Neural cell (in vitro differentiated cells): ENCODE measurements around the gene PARVA. TPM values are rescaled to one million over a fixed set of nuclear protein-coding genes. Genes with fewer than 3 reads are reported as not detected.

Experiments
- H2AFZ ChIP-seq: fragments of 200-600, 300-800 bp; sonication (generic), shearing (Covaris generic); 2 replicates; pipeline ENCODE4 v1.6.0; 2014; ENCODE audit warnings: low read depth, mild to moderate bottlenecking, antibody characterized with exemption, low read length, moderate library complexity
- H3F3A ChIP-seq: fragments of 200-600 bp; shearing (Covaris generic); 2 replicates; pipeline ENCODE4 v1.6.1; 2016; ENCODE audit warnings: mild to moderate bottlenecking, moderate library complexity, mixed read lengths, antibody characterized with exemption, low read length; ENCODE audit not compliant: insufficient read depth, poor library complexity, severe bottlenecking
- H3K27ac ChIP-seq: fragments of 200-600, 300-800 bp; sonication (generic), shearing (Covaris generic); 2 replicates; pipeline ENCODE4 v1.5.1; 2014; ENCODE audit warnings: mild to moderate bottlenecking, low read length, moderate library complexity
- H3K27me3 ChIP-seq: fragments of 300-800, 200-600 bp; sonication (generic), shearing (Covaris generic); 2 replicates; pipeline ENCODE4 v1.6.0; 2014; ENCODE audit warnings: mild to moderate bottlenecking, low read depth, low read length, moderate library complexity; ENCODE audit not compliant: insufficient read depth
- H3K36me3 ChIP-seq: fragments of 300-800, 200-600 bp; sonication (generic), shearing (Covaris generic); 2 replicates; pipeline ENCODE4 v1.5.1; 2014; ENCODE audit warnings: mild to moderate bottlenecking, antibody characterized with exemption, low read length, moderate library complexity; ENCODE audit not compliant: insufficient read depth
- H3K4me2 ChIP-seq: fragments of 300-800, 200-600 bp; sonication (generic), shearing (Covaris generic); 2 replicates; pipeline ENCODE4 v1.6.0; 2014; ENCODE audit warnings: mild to moderate bottlenecking, low read length
- H3K4me3 ChIP-seq: fragments of 300-800, 200-600 bp; sonication (generic), shearing (Covaris generic); 2 replicates; pipeline ENCODE4 v1.5.1; 2014; ENCODE audit warnings: mild to moderate bottlenecking, low read length, moderate library complexity
- H3K79me2 ChIP-seq: fragments of 200-600 bp; shearing (Covaris generic); replicated peaks from 2 replicates; pipeline ENCODE4 v1.6.0; 2014; ENCODE audit warnings: mild to moderate bottlenecking, low read length, moderate library complexity; ENCODE audit not compliant: insufficient read depth
- H3K9ac ChIP-seq: fragments of 300-800, 200-600 bp; sonication (generic), shearing (Covaris generic); 2 replicates; pipeline ENCODE4 v1.6.1; 2016; ENCODE audit warnings: mild to moderate bottlenecking, low read length, mixed read lengths
- H3K9me2 ChIP-seq: fragments of 200-600 bp; shearing (Covaris generic); 2 replicates; pipeline ENCODE4 v1.6.1; 2016; ENCODE audit warnings: mild to moderate bottlenecking, low read length, mixed read lengths; ENCODE audit not compliant: insufficient read depth
- H3K9me3 ChIP-seq: fragments of 200-600, 300-800 bp; sonication (generic), shearing (Covaris generic); 2 replicates; pipeline ENCODE4 v1.6.1; 2016; ENCODE audit warnings: mild to moderate bottlenecking, mixed run types, low read length, moderate library complexity, mixed read lengths
- H4K20me1 ChIP-seq: fragments of 200-600 bp; shearing (Covaris generic); 2 replicates; pipeline ENCODE4 v1.6.1; 2016; ENCODE audit warnings: mild to moderate bottlenecking, mixed run types; ENCODE audit not compliant: insufficient read depth
- EP300 ChIP-seq: fragments of 450-650 bp; conservative IDR thresholded peaks from 2 replicates; pipeline ENCODE4 v1.6.1; 2014; ENCODE audit warnings: antibody characterized with exemption, mild to moderate bottlenecking, moderate library complexity; ENCODE audit not compliant: poor library complexity, severe bottlenecking
- EZH2 ChIP-seq: fragments of 200-600, 300-800 bp; shearing (Covaris generic), sonication (generic); IDR thresholded peaks from 2 replicates; pipeline ENCODE4 v1.6.1; 2014; ENCODE audit warnings: antibody characterized with exemption, low read length, borderline replicate concordance, mild to moderate bottlenecking; ENCODE audit not compliant: insufficient read depth, poor library complexity, severe bottlenecking
- MXI1 ChIP-seq: fragments of 450-650 bp; conservative IDR thresholded peaks from 2 replicates; pipeline ENCODE4 v1.6.1; 2014; ENCODE audit warnings: antibody characterized with exemption, mild to moderate bottlenecking; ENCODE audit not compliant: poor library complexity, severe bottlenecking
- POLR2AphosphoS5 ChIP-seq: IDR thresholded peaks from 2 replicates; pipeline ENCODE4 v1.6.1; 2012
- RAD21 ChIP-seq: fragments of 450-650 bp; conservative IDR thresholded peaks from 2 replicates; pipeline ENCODE4 v1.6.1; 2014; ENCODE audit warnings: antibody characterized with exemption, mild to moderate bottlenecking, moderate library complexity
- REST ChIP-seq: IDR thresholded peaks from 2 replicates; pipeline ENCODE4 v1.6.1; 2012; ENCODE audit warnings: borderline replicate concordance
- SMC3 ChIP-seq: fragments of 450-650 bp; conservative IDR thresholded peaks from 2 replicates; pipeline ENCODE4 v1.6.1; 2014; ENCODE audit warnings: antibody characterized with exemption, mild to moderate bottlenecking, moderate library complexity; ENCODE audit not compliant: poor library complexity
- TAF1 ChIP-seq: IDR thresholded peaks from 2 replicates; pipeline ENCODE4 v1.6.1; 2012; ENCODE audit warnings: low read depth
- polyA plus RNA-seq: library from polyadenylated mRNA; depleted of rRNA; stranded (reverse); fragments of >200 nt; gene quantifications from 2 replicates; pipeline ENCODE4 v1.2.3, GENCODE V29; 2014
- TF ChIP-seq, protein P1 (sequence below): fragments of 450-650 bp; IDR thresholded peaks from 2 replicates; pipeline ENCODE4 v1.5.1; 2014; ENCODE audit warnings: antibody characterized with exemption, mild to moderate bottlenecking, moderate library complexity; ENCODE audit not compliant: poor library complexity, severe bottlenecking

The PARVA gene
- polyA plus RNA-seq, 1 donor from 2014 or later, result 0.94 TPM

GRCh38 chr11:12376259-12377081 lies 901 bp upstream of the PARVA start:
- Histone ChIP-seq H3F3A (no peaks in the 10 kb centered on the region), H3K27ac (no peak overlapping the region), H3K4me3 (no peak overlapping the region), H3K79me2 (no peaks in the 10 kb centered on the region), H3K27me3 (peaks cover 13% of the 10 kb centered on the region), H3K4me2 (no peak overlapping the region), H3K36me3 (no peaks in the 10 kb centered on the region), H3K9me3 (no peaks in the 10 kb centered on the region), H3K9me2 (no peaks in the 10 kb centered on the region), H2AFZ (no peak overlapping the region), H4K20me1 (no peaks in the 10 kb centered on the region), H3K9ac (no peak overlapping the region)
- TF ChIP-seq RAD21, result no peak
- TF ChIP-seq EZH2, result no peak
- no peak for TF ChIP-seq TAF1
- no peak for TF ChIP-seq POLR2AphosphoS5
- no peak for TF ChIP-seq REST
- no peak for TF ChIP-seq SMC3
- no peak for TF ChIP-seq MXI1
- TF ChIP-seq, protein P1, sequence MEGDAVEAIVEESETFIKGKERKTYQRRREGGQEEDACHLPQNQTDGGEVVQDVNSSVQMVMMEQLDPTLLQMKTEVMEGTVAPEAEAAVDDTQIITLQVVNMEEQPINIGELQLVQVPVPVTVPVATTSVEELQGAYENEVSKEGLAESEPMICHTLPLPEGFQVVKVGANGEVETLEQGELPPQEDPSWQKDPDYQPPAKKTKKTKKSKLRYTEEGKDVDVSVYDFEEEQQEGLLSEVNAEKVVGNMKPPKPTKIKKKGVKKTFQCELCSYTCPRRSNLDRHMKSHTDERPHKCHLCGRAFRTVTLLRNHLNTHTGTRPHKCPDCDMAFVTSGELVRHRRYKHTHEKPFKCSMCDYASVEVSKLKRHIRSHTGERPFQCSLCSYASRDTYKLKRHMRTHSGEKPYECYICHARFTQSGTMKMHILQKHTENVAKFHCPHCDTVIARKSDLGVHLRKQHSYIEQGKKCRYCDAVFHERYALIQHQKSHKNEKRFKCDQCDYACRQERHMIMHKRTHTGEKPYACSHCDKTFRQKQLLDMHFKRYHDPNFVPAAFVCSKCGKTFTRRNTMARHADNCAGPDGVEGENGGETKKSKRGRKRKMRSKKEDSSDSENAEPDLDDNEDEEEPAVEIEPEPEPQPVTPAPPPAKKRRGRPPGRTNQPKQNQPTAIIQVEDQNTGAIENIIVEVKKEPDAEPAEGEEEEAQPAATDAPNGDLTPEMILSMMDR, result no peak
- no peak for TF ChIP-seq EP300

GRCh38 chr11:12377824-12378593 lies 638 bp downstream of the PARVA start:
- Histone ChIP-seq H3K79me2 (no peaks in the 10 kb centered on the region), H2AFZ (no peak overlapping the region)

More at GRCh38 chr11:12377824-12378593, 638 bp downstream of the PARVA start:
- TF ChIP-seq EZH2, result no peak
- no peak for TF ChIP-seq SMC3
- TF ChIP-seq MXI1, result peak; percentile 4
- H3F3A ChIP-seq, result no peaks in the 10 kb centered on the region
- H3K27ac ChIP-seq, result no peak overlapping the region
- peak overlapping the region; percentile 46 for H3K9ac ChIP-seq
- H3K27me3 ChIP-seq, result peaks cover 13% of the 10 kb centered on the region
- H3K36me3 ChIP-seq, result no peaks in the 10 kb centered on the region
- H3K9me3 ChIP-seq, result no peaks in the 10 kb centered on the region
- no peaks in the 10 kb centered on the region for H4K20me1 ChIP-seq
- H3K9me2 ChIP-seq, result no peaks in the 10 kb centered on the region
- H3K4me2 ChIP-seq, result peak overlapping the region; percentile 42
- H3K4me3 ChIP-seq, result peak overlapping the region; percentile 64
